DOHH2 (cell line): Measurements from ENCODE around the gene DGKD.

Experiments
- H3F3A ChIP-seq: fragments of 200-600 bp; sonication (generic), shearing (Covaris generic); 2 replicates; pipeline ENCODE4 v1.6.0; 2016; ENCODE audit warnings: antibody characterized with exemption, mild to moderate bottlenecking; ENCODE audit not compliant: control insufficient read depth, insufficient read depth
- H3K27ac ChIP-seq: fragments of 200-600 bp; sonication (generic); 2 replicates; pipeline ENCODE4 v1.5.1; 2014; ENCODE audit warnings: low read depth, mild to moderate bottlenecking, low read length, moderate library complexity
- H3K27me3 ChIP-seq: fragments of 200-600 bp; sonication (generic); 2 replicates; pipeline ENCODE4 v1.6.1; 2014; ENCODE audit warnings: mild to moderate bottlenecking, low read length, mixed read lengths; ENCODE audit not compliant: control insufficient read depth
- H3K36me3 ChIP-seq: fragments of 200-600 bp; sonication (generic); 2 replicates; pipeline ENCODE4 v1.6.1; 2014; ENCODE audit warnings: mild to moderate bottlenecking, low read length, moderate library complexity, mixed read lengths; ENCODE audit not compliant: control insufficient read depth
- H3K4me1 ChIP-seq: fragments of 200-600 bp; sonication (generic); 2 replicates; pipeline ENCODE4 v1.6.1; 2014; ENCODE audit warnings: mild to moderate bottlenecking, low read length, mixed read lengths; ENCODE audit not compliant: control insufficient read depth
- H3K4me2 ChIP-seq: fragments of 200-600 bp; sonication (generic); 2 replicates; pipeline ENCODE4 v1.6.0; 2014; ENCODE audit warnings: mild to moderate bottlenecking, low read length, moderate library complexity
- H3K4me3 ChIP-seq: fragments of 200-600 bp; sonication (generic); 2 replicates; pipeline ENCODE4 v1.5.1; 2014; ENCODE audit warnings: mild to moderate bottlenecking, low read length, mixed read lengths
- H3K79me2 ChIP-seq: fragments of 200-600 bp; sonication (generic); 2 replicates; pipeline ENCODE4 v1.6.1; 2014; ENCODE audit warnings: mild to moderate bottlenecking, low read length, mixed read lengths; ENCODE audit not compliant: control insufficient read depth
- H3K9me2 ChIP-seq: fragments of 200-600 bp; sonication (generic); replicated peaks from 2 replicates; pipeline ENCODE4 v1.6.1; 2014; ENCODE audit warnings: mild to moderate bottlenecking, low read length, mixed read lengths; ENCODE audit not compliant: control insufficient read depth
- H3K9me3 ChIP-seq: fragments of 200-600 bp; sonication (generic); 2 replicates; pipeline ENCODE4 v1.6.1; 2014; ENCODE audit warnings: antibody characterized with exemption, low read length, mixed read lengths; ENCODE audit not compliant: control insufficient read depth, insufficient read depth
- H4K20me1 ChIP-seq: fragments of 200-600 bp; sonication (generic); 2 replicates; pipeline ENCODE4 v1.6.0; 2014; ENCODE audit warnings: low read depth, mild to moderate bottlenecking, antibody characterized with exemption, low read length, moderate library complexity; ENCODE audit not compliant: control insufficient read depth, insufficient read depth
- CTCF ChIP-seq: fragments of 200-600 bp; sonication (generic); IDR thresholded peaks from one replicate; pipeline ENCODE4 v1.5.1; 2014; ENCODE audit warnings: antibody characterized with exemption, mild to moderate bottlenecking, low read depth, low read length; ENCODE audit not compliant: poor library complexity, severe bottlenecking
- EZH2phosphoT487 ChIP-seq: fragments of 200-600 bp; sonication (generic); IDR thresholded peaks from 2 replicates; pipeline ENCODE4 v1.6.1; 2017; ENCODE audit warnings: borderline replicate concordance, mild to moderate bottlenecking, antibody characterized with exemption, low read length, moderate library complexity, mixed read lengths

DGKD gene

GRCh38 chr2:233486357-233486756 is 132.1 kb downstream of the DGKD start:
- H3K27ac ChIP-seq = no peak overlapping the region

GRCh38 chr2:233486778-233487552 is 132.7 kb downstream of the DGKD start:
- no peak overlapping the region for H3K4me2 ChIP-seq
- TF ChIP-seq CTCF = no peak
- no peak for TF ChIP-seq EZH2phosphoT487
- no peaks in the 10 kb centered on the region for H3F3A ChIP-seq
- H3K27ac ChIP-seq = no peak overlapping the region
- H3K27me3 ChIP-seq = no peaks in the 10 kb centered on the region
- H3K36me3 ChIP-seq = no peaks in the 10 kb centered on the region
- no peaks in the 10 kb centered on the region for H3K4me1 ChIP-seq
- H4K20me1 ChIP-seq = no peaks in the 10 kb centered on the region
- H3K9me3 ChIP-seq = no peaks in the 10 kb centered on the region
- H3K4me3 ChIP-seq = no peak overlapping the region
- no peaks in the 10 kb centered on the region for H3K9me2 ChIP-seq
- H3K79me2 ChIP-seq = no peaks in the 10 kb centered on the region

More at GRCh38 chr2:233486357-233486756, 132.1 kb downstream of the DGKD start:
- Histone ChIP-seq H3K4me3 (no peak overlapping the region), H3F3A (no peaks in the 10 kb centered on the region), H3K27me3 (no peaks in the 10 kb centered on the region), H3K4me1 (no peaks in the 10 kb centered on the region), H3K36me3 (no peaks in the 10 kb centered on the region), H4K20me1 (no peaks in the 10 kb centered on the region), H3K9me3 (no peaks in the 10 kb centered on the region), H3K4me2 (no peak overlapping the region), H3K79me2 (no peaks in the 10 kb centered on the region), H3K9me2 (no peaks in the 10 kb centered on the region)
- TF ChIP-seq CTCF (no peak), EZH2phosphoT487 (no peak)

- Histone ChIP-seq H3K36me3 (no peaks in the 10 kb centered on the region), H3K4me3 (no peak overlapping the region), H3K4me1 (no peaks in the 10 kb centered on the region), H3K27me3 (no peaks in the 10 kb centered on the region), H3K79me2 (no peaks in the 10 kb centered on the region), H3F3A (no peaks in the 10 kb centered on the region), H3K9me2 (no peaks in the 10 kb centered on the region), H3K4me2 (no peak overlapping the region), H4K20me1 (no peaks in the 10 kb centered on the region), H3K27ac (no peak overlapping the region), H3K9me3 (no peaks in the 10 kb centered on the region)
- TF ChIP-seq EZH2phosphoT487 (no peak), CTCF (no peak)
Observed at GRCh38 chr2:233487748-233488345, 133.6 kb downstream of the DGKD start.
